ENCODE measurements around the gene OR2L13.

- no peak for TF ChIP-seq GATA2 (IDR thresholded peaks at IDR 0.05; ENCODE audit: low read depth, low read length)
- TF ChIP-seq GATA3 (IDR thresholded peaks at IDR 0.05; ENCODE audit: low read depth, low read length): no peak
These were observed 45.9 kb downstream of the OR2L13 start for GRCh38 chr1:248140846-248141245.

All from SH-SY5Y (cell line).